Measurements from ENCODE around the gene CCDC182.

The CCDC182 gene

DNA sequence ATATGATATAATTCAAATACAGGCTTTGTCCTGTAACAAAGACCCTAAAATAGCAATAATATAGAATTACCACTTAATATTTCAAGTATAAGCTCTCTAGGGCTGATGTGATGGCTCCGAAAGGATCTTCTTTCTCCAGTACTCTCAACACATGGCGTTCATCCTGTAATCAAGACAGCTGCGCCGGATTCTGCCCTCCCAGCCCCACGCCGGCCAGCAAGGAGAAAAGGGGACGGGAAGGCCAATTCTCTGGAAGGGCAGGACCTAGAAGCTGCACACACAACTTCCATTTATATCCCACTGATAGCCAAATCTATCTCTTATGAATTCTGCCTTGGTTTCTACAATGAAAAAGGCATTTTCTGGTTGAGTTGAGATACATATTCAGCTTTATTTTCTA, 32.0 kb downstream of the CCDC182 start:
- no peak for DNase-seq
- no peak for TF ChIP-seq GATA1 (IDR thresholded peaks at IDR 0.05; ENCODE audit: low read depth, low read length)
- no peak for TF ChIP-seq POLR2A (IDR thresholded peaks at IDR 0.05; ENCODE audit: low read length)

DNA sequence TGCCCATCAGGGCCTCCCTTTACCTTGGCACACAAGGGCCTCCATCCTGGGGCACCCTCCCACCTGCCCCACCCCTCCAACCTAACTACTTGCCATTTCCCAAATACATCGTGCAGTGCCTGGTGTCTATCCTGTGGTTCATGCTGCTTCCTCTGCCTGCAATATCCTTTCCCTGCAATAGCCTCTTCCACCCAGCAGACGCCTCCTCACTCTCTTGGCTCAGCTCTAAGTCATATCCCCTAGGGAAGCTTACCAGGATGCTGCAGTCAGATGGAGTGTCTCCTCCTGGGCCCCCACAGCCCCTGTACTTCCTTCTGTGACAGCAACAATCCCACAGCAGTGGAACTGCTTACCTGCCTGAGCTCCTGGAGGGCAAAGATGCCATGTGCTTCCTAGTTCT, 36.7 kb downstream of the CCDC182 start:
- no peak for TF ChIP-seq GATA1 (IDR thresholded peaks at IDR 0.05; ENCODE audit: low read depth, low read length)
- no peak for TF ChIP-seq POLR2A (IDR thresholded peaks at IDR 0.05; ENCODE audit: low read length)
- no peak for DNase-seq

DNA sequence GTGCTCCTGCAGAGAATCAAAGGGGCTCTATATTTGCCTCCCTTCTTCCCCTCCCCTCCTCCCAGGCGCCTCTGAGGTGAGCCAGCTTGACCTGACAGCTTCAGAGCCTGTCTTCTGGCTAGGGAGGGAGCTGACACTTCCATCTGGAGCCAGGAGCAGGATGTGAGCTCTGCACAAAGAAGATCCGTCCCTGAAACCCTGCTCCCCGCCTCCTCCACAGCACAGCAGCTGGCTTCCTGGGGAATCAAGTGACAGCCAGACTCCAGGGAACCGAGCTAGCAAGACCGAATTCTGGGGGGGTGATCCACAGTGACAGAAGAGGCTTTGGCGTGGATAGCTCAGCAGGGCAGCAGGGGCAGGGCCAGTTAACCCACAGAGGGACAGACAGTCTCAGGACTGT, 37.2 kb downstream of the CCDC182 start:
- no peak for TF ChIP-seq POLR2A (IDR thresholded peaks at IDR 0.05; ENCODE audit: low read length)
- TF ChIP-seq GATA1 (IDR thresholded peaks at IDR 0.05; ENCODE audit: low read depth, low read length), result no peak
- DNase-seq, result no peak

DNA sequence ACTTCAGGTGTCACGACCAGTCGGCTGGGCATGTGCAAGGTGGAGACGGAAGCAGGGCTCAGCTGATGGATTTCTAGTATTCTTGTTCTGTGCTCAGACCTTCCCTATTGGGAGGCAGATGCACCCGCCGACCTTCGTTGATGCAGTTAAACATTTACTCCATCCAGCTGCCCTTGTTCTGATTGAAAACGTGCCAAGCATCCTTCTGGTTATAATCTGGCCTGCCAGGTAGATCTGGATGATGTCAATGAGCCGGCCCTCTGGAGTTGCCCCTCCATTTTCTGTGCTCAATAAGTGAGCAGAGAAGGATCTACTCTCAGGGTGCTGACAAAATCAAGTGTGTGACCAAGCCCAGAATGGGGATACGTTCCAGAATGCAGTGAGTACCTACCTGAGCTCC, 38.3 kb downstream of the CCDC182 start:
- TF ChIP-seq POLR2A (IDR thresholded peaks at IDR 0.05; ENCODE audit: low read length) (no peak), GATA1 (IDR thresholded peaks at IDR 0.05; ENCODE audit: low read depth, low read length) (no peak)
- no peak for DNase-seq

DNA sequence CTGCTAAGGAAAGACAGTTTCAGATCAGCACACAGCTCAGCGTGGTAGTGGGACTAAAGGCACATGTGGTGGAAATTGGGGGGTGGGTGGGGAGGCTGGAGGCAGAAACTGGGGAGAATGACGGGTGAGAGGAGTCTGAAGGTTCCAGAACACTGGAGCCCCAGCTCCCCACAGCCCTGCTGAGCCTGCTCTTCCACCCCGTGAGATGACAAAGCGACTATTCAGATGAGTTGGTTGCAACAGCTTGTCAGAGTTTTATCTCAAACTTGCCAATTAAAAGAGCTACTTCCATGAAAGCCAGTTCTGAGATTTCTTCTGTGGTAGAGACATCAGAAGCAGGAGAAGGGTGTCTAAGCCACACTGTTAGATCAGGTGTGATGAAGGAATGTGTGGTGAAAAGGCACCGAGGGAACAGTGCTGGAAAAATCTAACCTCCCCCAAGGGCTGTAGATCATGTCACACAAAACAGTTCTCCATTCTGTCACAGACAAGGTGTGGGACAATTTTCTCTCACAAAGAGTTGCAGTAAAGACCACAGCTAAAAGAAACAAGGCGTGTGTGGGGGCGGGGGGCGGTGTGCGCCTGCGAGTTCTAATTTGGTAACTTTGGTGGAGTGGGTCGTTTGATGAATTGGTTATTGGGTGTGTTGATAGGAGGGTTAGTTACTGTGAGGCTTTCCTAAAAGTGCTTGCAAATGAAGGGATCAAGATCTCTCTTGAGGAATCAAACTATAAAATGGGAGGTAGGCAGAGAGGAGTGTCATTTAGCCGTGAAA, 39.0 kb downstream of the CCDC182 start:
- no peak for TF ChIP-seq GATA1 (IDR thresholded peaks at IDR 0.05; ENCODE audit: low read depth, low read length)
- TF ChIP-seq POLR2A (IDR thresholded peaks at IDR 0.05; ENCODE audit: low read length), result no peak

DNA sequence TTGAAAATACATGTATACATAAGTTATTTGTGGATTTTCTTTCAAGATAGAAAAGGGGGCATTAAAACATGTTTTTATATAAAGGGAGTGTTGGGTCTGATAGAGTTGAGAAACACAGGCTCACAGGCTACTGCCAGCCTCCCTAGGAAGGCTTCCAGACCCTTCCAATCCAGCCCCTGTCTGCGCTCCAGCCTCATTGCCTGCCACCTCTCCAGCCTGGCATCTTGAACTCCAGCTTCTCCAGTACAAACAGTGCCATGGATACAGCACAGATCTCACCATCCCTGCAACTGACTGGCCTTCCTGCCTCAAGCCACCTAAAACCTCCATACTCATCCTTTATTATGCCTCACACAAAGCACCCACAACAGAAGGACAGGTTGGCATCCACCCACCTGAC, 40.7 kb downstream of the CCDC182 start:
- no peak for TF ChIP-seq GATA1 (IDR thresholded peaks at IDR 0.05; ENCODE audit: low read depth, low read length)
- TF ChIP-seq POLR2A (IDR thresholded peaks at IDR 0.05; ENCODE audit: low read length), result no peak

More for the DNA sequence above, 39.0 kb downstream of the CCDC182 start:
- DNase-seq, result no peak

DNA sequence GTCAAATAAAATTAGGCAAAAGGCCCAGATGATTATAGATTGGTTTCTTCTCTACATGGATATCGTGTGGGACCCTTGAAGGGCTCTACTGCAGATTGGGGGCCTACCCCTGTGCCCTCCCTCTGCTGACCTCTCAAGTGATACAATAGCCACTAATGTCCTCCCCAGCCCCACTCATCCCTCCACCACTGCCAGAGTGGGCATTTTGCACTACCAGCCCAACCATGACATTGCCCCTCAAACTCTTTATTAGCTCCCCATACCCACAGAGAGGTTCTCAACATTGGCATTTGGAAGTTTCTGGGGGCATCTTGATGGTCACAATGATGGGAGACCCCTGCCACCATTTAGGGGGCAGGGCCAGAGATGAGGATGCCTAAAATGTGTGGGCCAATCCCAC, 41.8 kb downstream of the CCDC182 start:
- no peak for TF ChIP-seq GATA1 (IDR thresholded peaks at IDR 0.05; ENCODE audit: low read depth, low read length)
- no peak for TF ChIP-seq POLR2A (IDR thresholded peaks at IDR 0.05; ENCODE audit: low read length)
- DNase-seq, result no peak

More for the DNA sequence above, 40.7 kb downstream of the CCDC182 start:
- DNase-seq, result no peak

DNA sequence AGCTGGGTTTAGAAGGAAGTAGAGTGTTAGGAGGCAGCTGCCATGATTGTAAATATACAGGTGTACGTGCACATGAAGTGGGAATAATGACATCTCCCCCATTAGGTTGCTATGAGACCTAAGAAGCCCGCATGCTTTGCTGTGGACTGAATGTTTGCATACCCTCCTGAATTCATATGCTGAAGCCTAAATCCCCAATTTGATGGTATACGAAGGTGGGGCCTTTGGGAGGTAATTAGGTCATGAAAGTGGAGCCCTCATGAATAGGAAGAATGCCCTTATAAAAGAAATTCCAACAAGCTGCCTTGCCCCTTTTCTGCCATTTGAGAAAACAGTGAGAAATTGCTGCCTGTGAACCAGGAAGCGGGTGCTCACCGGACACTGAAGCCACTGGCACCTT, 44.0 kb downstream of the CCDC182 start:
- TF ChIP-seq POLR2A (IDR thresholded peaks at IDR 0.05; ENCODE audit: low read length) (no peak), GATA1 (IDR thresholded peaks at IDR 0.05; ENCODE audit: low read depth, low read length) (no peak)

DNA sequence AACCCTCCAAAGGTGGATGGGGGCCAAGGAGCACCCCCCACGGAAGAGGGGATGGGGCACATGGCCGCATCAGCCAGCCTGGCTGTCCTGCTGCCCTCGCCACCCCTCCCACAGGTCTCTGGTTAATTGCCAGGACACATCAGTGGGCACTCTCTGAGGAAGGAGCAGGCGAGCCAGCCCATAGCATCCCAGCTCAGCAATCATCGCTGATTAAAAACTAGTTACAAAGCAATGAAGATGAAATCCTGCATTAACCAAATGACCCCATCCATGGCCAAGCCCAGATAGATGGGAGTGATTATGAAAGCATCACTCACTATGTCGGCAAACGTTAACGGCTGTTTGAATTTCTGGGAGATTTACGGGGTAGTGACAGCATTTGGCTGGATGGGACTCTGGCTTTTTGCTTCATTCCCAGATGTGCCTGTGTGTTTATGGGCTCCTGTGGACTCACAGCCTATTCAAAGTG, 45.3 kb downstream of the CCDC182 start:
- DNase-seq, result no peak
- TF ChIP-seq GATA1 (IDR thresholded peaks at IDR 0.05; ENCODE audit: low read depth, low read length), result no peak
- TF ChIP-seq POLR2A (IDR thresholded peaks at IDR 0.05; ENCODE audit: low read length), result no peak

More for the DNA sequence above, 44.0 kb downstream of the CCDC182 start:
- DNase-seq, result no peak

DNA sequence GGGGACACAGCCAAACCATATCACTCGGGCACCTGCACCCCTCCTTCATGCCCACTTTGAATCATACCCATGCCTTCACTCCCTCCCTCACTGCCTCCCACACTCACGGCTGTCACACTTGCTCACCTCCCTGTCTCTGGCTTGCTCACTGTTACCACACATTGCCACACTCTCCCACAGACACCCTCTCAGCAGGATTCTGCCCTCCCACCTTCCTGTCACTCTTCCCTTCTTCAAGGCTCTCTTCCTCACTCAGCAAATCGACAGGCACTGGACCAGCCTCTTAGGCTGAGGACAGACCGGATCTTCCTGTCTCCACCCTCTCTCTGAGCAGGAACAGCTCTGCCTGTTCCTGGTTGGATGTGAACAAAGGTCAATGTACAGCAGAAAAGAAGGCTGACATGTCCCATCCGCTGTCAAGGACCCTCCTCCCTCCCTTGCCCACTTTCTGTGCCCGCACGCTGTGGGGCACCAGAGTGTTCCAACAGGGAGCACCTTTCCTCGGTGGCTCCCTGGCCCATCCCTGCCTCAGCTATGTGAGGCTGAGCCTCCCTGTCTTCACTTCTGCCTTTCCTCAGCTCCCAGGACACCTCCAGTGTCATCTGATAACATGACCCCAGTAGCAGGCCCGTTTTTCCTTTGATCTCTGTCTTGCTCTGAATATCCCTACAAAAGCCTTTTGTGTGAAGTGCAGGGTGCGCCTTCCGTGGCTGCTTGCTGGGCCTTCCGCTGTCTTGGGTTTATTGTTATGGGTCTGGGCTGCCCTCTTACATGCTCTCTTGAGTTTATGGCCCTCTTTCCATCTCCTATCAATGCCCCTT, 47.0 kb downstream of the CCDC182 start:
- DNase-seq, result no peak
- TF ChIP-seq GATA1 (IDR thresholded peaks at IDR 0.05; ENCODE audit: low read depth, low read length), result no peak
- no peak for TF ChIP-seq POLR2A (IDR thresholded peaks at IDR 0.05; ENCODE audit: low read length)

DNA sequence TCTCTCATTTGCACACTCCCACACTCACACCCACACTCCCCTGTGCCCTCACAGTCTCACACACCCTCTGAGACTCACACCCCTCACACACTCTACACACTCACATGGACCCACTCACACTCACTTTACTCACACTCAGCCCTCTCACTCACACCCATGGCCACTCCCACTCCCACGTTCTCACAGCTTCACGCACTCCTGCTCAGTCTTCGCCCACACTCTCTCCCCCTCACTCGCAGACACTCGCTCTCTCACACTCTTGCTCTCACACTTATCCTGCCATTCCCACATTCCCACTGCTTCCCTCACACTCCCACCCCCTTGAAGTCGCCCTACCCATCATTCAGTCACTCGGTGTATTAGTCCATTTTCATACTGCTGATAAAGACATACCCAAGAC, 47.9 kb downstream of the CCDC182 start:
- no peak for DNase-seq
- TF ChIP-seq GATA1 (IDR thresholded peaks at IDR 0.05; ENCODE audit: low read depth, low read length), result no peak
- TF ChIP-seq POLR2A (IDR thresholded peaks at IDR 0.05; ENCODE audit: low read length), result no peak

DNA sequence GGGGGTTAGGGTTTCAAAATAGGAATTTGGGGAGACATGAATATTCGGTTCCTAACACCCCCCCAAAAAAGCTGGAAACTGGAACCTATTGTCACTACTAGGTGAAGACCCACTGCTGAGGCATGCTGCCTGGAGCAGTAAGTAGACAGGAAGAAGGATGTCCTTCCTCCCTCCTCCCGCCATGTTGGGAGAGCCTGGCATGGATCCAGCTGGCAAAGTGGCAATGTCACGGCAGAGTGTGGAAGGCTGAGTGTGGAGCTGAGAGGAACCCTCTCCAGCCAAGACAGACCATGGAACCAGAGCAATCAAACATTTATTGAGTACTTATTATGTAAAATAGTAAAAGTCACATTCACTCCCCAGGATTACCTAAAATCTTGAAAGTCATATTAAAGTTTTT, 49.0 kb downstream of the CCDC182 start:
- no peak for TF ChIP-seq POLR2A (IDR thresholded peaks at IDR 0.05; ENCODE audit: low read length)
- TF ChIP-seq GATA1 (IDR thresholded peaks at IDR 0.05; ENCODE audit: low read depth, low read length), result no peak

More for the DNA sequence above, 49.0 kb downstream of the CCDC182 start:
- no peak for DNase-seq

Data from erythroblast (primary cell).